ENCODE measurements around the gene PAPSS2. TPM values are rescaled to one million over a fixed set of nuclear protein-coding genes. Genes with fewer than 3 reads are reported as not detected.
A peak's percentile ranks its signal among the peaks of the same experiment; 100 is the strongest.

Gene PAPSS2
- total and polyA plus RNA-seq, 2 experiments from 2014 or later, result 65.9 to 82.3 TPM

DNA sequence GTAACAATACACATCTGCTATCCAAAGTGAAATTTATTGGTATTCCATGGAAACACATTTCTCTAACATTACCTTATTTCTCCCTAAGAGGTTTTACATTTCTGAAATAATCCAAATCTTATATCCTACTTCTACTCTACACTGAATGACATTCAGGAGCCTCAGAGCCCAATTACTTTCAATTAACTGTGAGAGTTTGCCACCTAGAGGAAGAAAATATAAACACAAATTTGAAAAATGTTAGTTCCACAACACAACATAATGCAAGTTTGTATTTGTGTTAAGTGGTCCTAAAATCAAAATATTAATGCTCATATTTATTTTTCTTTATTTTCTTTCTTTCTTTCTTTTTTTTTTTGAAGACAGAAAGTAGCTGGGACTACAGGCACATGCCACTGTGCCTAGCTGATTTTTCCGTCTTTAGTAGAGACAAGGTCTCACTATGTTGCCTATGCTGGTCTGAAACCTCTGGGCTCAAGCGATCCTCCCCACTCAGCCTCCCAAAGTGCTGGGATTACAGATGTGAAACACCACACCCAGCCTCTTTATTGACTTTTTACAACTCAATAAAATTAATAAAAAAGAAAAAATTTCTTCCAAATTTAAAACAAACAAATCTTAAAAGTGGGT, 112.3 kb downstream of the PAPSS2 start:
- Histone ChIP-seq H3K4me1 (ENCODE audit: insufficient read depth) (peaks cover 18% of the 10 kb centered on the region), H3K4me2 (ENCODE audit: unreplicated experiment) (no peak overlapping the region), H3K36me3 (ENCODE audit: low read depth) (peaks cover 17% of the 10 kb centered on the region; the same call in 1 of the 2 replicates), H3K79me2 (ENCODE audit: insufficient read depth) (no peaks in the 10 kb centered on the region), H2AFZ (no peak overlapping the region), H3K27me3 (replicated peaks; ENCODE audit: insufficient read depth) (no peaks in the 10 kb centered on the region), H3K9ac (no peak overlapping the region), H3K9me2 (ENCODE audit: insufficient read depth) (no peaks in the 10 kb centered on the region), H3F3A (ENCODE audit: insufficient read depth) (peaks cover 16% of the 10 kb centered on the region), H3K4me3 (no peak overlapping the region), H3K9me3 (ENCODE audit: low read depth) (no peaks in the 10 kb centered on the region), H4K20me1 (ENCODE audit: insufficient read depth) (no peaks in the 10 kb centered on the region), H3K27ac (no peak overlapping the region)
- peak; percentile 63 for DNase-seq
- TF ChIP-seq EZH2 (IDR thresholded peaks at IDR 0.05; ENCODE audit: insufficient read depth, poor library complexity, severe bottlenecking), result no peak
- TF ChIP-seq EZH2phosphoT487 (IDR thresholded peaks at IDR 0.05; ENCODE audit: insufficient read depth, low read depth), result no peak
- in situ Hi-C loops (cut with MboI), result no loop called here
- 98 to 100% methylated on average over 2 of the region's 2 CpGs for WGBS, 2 experiments (ENCODE audit: low coverage in 1 of 2, low lambda C conversion rate in 2 of 2, missing lambda C conversion rate in 2 of 2)

GRCh38 chr10:87775766-87776165, 116.1 kb downstream of the PAPSS2 start:
- Histone ChIP-seq H3K27ac (peak overlapping the region; percentile 55), H3F3A (ENCODE audit: insufficient read depth) (peaks cover 24% of the 10 kb centered on the region), H3K79me2 (ENCODE audit: insufficient read depth) (peaks cover 27% of the 10 kb centered on the region), H3K36me3 (ENCODE audit: low read depth) (peaks cover 17% of the 10 kb centered on the region), H3K4me1 (ENCODE audit: insufficient read depth) (peaks cover 15% of the 10 kb centered on the region), H3K9ac (peak overlapping the region; percentile 40), H3K9me3 (ENCODE audit: low read depth) (no peaks in the 10 kb centered on the region), H4K20me1 (ENCODE audit: insufficient read depth) (no peaks in the 10 kb centered on the region), H3K4me3 (peak overlapping the region; percentile 44), H3K4me2 (ENCODE audit: unreplicated experiment) (peak overlapping the region; percentile 73), H3K9me2 (ENCODE audit: insufficient read depth) (no peaks in the 10 kb centered on the region), H2AFZ (peak overlapping the region; percentile 39), H3K27me3 (replicated peaks; ENCODE audit: insufficient read depth) (no peaks in the 10 kb centered on the region)
- peak; percentile 44 for DNase-seq
- WGBS, 2 experiments (ENCODE audit: low coverage in 1 of 2, low lambda C conversion rate in 2 of 2, missing lambda C conversion rate in 2 of 2), result 26 to 28% methylated on average over 4 of the region's 4 CpGs
- no peak for TF ChIP-seq EZH2phosphoT487 (IDR thresholded peaks at IDR 0.05; ENCODE audit: insufficient read depth, low read depth)
- no peak for TF ChIP-seq EZH2 (IDR thresholded peaks at IDR 0.05; ENCODE audit: insufficient read depth, poor library complexity, severe bottlenecking)
- in situ Hi-C loops (cut with MboI), result no loop called here

DNA sequence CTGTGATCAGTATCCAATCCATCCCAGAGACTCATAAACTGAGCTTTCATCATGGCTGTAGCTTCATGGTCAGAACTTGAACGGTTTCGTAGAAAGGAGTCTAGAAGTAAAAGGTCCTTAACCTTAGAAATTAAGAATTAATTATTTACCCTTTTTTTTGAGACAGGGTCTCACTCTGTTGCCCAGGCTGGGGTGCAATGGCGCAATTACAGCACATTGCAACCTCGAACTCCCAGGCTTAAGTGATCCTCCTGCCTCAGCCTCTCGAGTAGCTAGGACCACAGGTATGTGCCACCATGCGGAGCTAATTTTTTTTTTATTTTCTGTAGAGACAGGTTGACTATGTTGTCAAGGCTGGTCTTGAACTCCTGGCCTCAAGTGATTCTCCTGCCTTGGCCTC, 116.7 kb downstream of the PAPSS2 start:
- peak overlapping the region; percentile 39; the same call in 1 of the 2 replicates for H2AFZ ChIP-seq
- H3K27me3 ChIP-seq (replicated peaks; ENCODE audit: insufficient read depth), result no peaks in the 10 kb centered on the region
- peaks cover 15% of the 10 kb centered on the region for H3K4me1 ChIP-seq (ENCODE audit: insufficient read depth)
- H3K27ac ChIP-seq, result peak overlapping the region; percentile 55
- H3K36me3 ChIP-seq (ENCODE audit: low read depth), result peaks cover 21% of the 10 kb centered on the region
- H3K4me2 ChIP-seq (ENCODE audit: unreplicated experiment), result peak overlapping the region; percentile 73
- no peaks in the 10 kb centered on the region for H3K9me3 ChIP-seq (ENCODE audit: low read depth)
- peak overlapping the region; percentile 44 for H3K4me3 ChIP-seq
- in situ Hi-C loops (cut with MboI), result no loop called here
- H3K79me2 ChIP-seq (ENCODE audit: insufficient read depth), result peaks cover 33% of the 10 kb centered on the region
- H3F3A ChIP-seq (ENCODE audit: insufficient read depth), result peaks cover 24% of the 10 kb centered on the region
- H4K20me1 ChIP-seq (ENCODE audit: insufficient read depth), result no peaks in the 10 kb centered on the region
- peak overlapping the region; percentile 40; the same call in 1 of the 2 replicates for H3K9ac ChIP-seq
- WGBS, 2 experiments (ENCODE audit: low coverage in 1 of 2, low lambda C conversion rate in 2 of 2, missing lambda C conversion rate in 2 of 2), result 93 to 95% methylated on average over 6 of the region's 6 CpGs
- TF ChIP-seq EZH2phosphoT487 (IDR thresholded peaks at IDR 0.05; ENCODE audit: insufficient read depth, low read depth) (no peak), EZH2 (IDR thresholded peaks at IDR 0.05; ENCODE audit: insufficient read depth, poor library complexity, severe bottlenecking) (no peak)
- H3K9me2 ChIP-seq (ENCODE audit: insufficient read depth), result no peaks in the 10 kb centered on the region
- no peak for DNase-seq

DNA sequence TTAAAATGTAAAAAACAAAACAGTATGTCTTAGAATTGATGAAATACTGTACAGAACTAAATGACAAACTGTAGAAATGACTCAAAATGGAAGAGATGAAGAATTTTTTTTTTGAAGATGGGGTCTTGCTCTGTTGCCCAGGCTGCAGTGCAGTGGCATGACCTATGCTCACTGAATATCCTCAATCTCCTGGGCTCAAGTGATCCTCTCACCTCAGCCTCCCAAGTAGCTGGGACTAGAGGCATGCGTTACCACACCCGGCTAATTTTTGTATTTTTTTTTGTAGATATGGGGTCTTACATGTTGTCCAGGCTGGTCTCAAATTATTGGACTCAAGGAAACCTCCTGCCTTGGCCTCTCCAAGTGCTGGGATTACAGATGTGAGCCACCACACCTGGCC, 121.9 kb downstream of the PAPSS2 start:
- Histone ChIP-seq H3K9me3 (ENCODE audit: low read depth) (no peaks in the 10 kb centered on the region), H3K4me2 (ENCODE audit: unreplicated experiment) (no peak overlapping the region), H3K4me1 (ENCODE audit: insufficient read depth) (peaks cover 2% of the 10 kb centered on the region; the same call in 1 of the 2 replicates), H3K4me3 (no peak overlapping the region), H3K27ac (no peak overlapping the region), H3K79me2 (ENCODE audit: insufficient read depth) (peaks cover 59% of the 10 kb centered on the region), H4K20me1 (ENCODE audit: insufficient read depth) (no peaks in the 10 kb centered on the region), H3F3A (ENCODE audit: insufficient read depth) (peaks cover 13% of the 10 kb centered on the region), H3K36me3 (ENCODE audit: low read depth) (peaks cover 33% of the 10 kb centered on the region), H3K9ac (no peak overlapping the region), H3K27me3 (replicated peaks; ENCODE audit: insufficient read depth) (no peaks in the 10 kb centered on the region), H2AFZ (no peak overlapping the region), H3K9me2 (ENCODE audit: insufficient read depth) (no peaks in the 10 kb centered on the region)
- in situ Hi-C loops (cut with MboI), result no loop called here
- DNase-seq, result no peak
- TF ChIP-seq EZH2 (IDR thresholded peaks at IDR 0.05; ENCODE audit: insufficient read depth, poor library complexity, severe bottlenecking) (no peak), EZH2phosphoT487 (IDR thresholded peaks at IDR 0.05; ENCODE audit: insufficient read depth, low read depth) (no peak)
- 91 to 100% methylated on average over 2 of the region's 2 CpGs for WGBS, 2 experiments (ENCODE audit: low coverage in 1 of 2, low lambda C conversion rate in 2 of 2, missing lambda C conversion rate in 2 of 2)

Data from GM23248 (cell line).